HG03457 (cell line): ENCODE results near the gene NR1I3.
"Not testable (repeated sequence)": the region's sequence is repeated elsewhere in the genome, so short reads cannot be mapped to it uniquely, and the experiment has no call there.

Source experiments
- ATAC-seq: cut with Tn5 transposase; IDR thresholded peaks from one replicate; pipeline ENCODE4 v1.9.1; 2021; ENCODE audit warnings: moderate number of reproducible peaks; ENCODE audit not compliant: unreplicated experiment

Gene NR1I3

GRCh38 chr1:161238039-161238473 is at the start of gene NR1I3:
TSS of gene NR1I3 (minus strand) at chr1:161238203. CDS start at chr1:161236565, 1,638 bp downstream.
- no peak for ATAC-seq

GRCh38 chr1:161287482-161288054 is 49.6 kb upstream of the NR1I3 start:
- ATAC-seq: no peak

GRCh38 chr1:161285521-161285920 is 47.5 kb upstream of the NR1I3 start:
- ATAC-seq: no peak

- ATAC-seq: no peak
These were observed 47.1 kb upstream of the NR1I3 start for GRCh38 chr1:161285113-161285512.

- no peak for ATAC-seq
These were observed 45.0 kb upstream of the NR1I3 start for GRCh38 chr1:161282991-161283390.

- no peak for ATAC-seq
These were observed 36.9 kb upstream of the NR1I3 start for GRCh38 chr1:161274874-161275273.

GRCh38 chr1:161273402-161273801 is 35.4 kb upstream of the NR1I3 start:
- ATAC-seq: no peak

- no peak for ATAC-seq
These were observed 29.3 kb upstream of the NR1I3 start for GRCh38 chr1:161267321-161267720.

GRCh38 chr1:161266836-161267235 is 28.8 kb upstream of the NR1I3 start:
- no peak for ATAC-seq

GRCh38 chr1:161266202-161266601 is 28.2 kb upstream of the NR1I3 start:
- no peak for ATAC-seq

- ATAC-seq: no peak
These were observed 27.3 kb upstream of the NR1I3 start for GRCh38 chr1:161265305-161265704.

- no peak for ATAC-seq
These were observed 23.5 kb upstream of the NR1I3 start for GRCh38 chr1:161261261-161262235.

- ATAC-seq: no peak
These were observed 22.6 kb upstream of the NR1I3 start for GRCh38 chr1:161260376-161261260.

- ATAC-seq: no peak
These were observed 21.8 kb upstream of the NR1I3 start for GRCh38 chr1:161259765-161260164.

- ATAC-seq: no peak
These were observed 21.3 kb upstream of the NR1I3 start for GRCh38 chr1:161259345-161259702.

GRCh38 chr1:161258439-161259344 is 20.7 kb upstream of the NR1I3 start, which contains the start of gene PCP4L1:
TSS of gene PCP4L1 (plus strand) at chr1:161258745. CDS start at chr1:161258975, 230 bp downstream.
- no peak for ATAC-seq

GRCh38 chr1:161257109-161257508 is 19.1 kb upstream of the NR1I3 start:
- ATAC-seq: not testable (repeated sequence)

- ATAC-seq: not testable (repeated sequence)
These were observed 18.0 kb upstream of the NR1I3 start for GRCh38 chr1:161255955-161256520.

GRCh38 chr1:161255302-161255701 is 17.3 kb upstream of the NR1I3 start:
- ATAC-seq: not testable (repeated sequence)

GRCh38 chr1:161251579-161251978 is 13.6 kb upstream of the NR1I3 start:
- ATAC-seq: no peak
